ENCODE measurements around the gene SERP2. TPM values are rescaled to one million over a fixed set of nuclear protein-coding genes. Genes with fewer than 3 reads are reported as not detected.

Gene SERP2
- total and polyA plus RNA-seq, 9 of the 15 experiments (the other 6 are each of a cell fraction or from before 2014, with no cell fraction given), result 0.13 TPM; not detected in 8

DNA sequence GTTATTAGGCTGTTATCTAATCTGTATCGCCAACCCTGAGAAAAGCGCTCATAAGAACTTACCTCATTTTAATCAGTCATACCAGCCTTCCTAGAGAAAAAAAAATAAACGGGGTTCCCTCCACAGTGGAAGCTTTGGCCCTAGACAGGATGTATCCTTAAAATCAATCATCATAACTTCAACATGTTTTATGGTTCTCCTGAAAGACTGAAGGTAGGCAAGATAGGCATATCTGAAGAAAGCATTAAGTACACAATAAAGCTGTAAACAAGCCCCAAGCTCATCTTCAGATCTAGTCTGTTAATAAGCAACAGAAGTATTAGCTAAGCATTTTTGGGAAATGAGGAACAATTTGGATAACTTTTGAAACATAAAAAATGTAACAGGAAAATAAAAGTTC, 18.7 kb upstream of the SERP2 start (continued):
- TF ChIP-seq NCOR1 (IDR thresholded peaks at IDR 0.05) (peak; percentile 34; the same call in 1 of the 2 replicates), HES1 (IDR thresholded peaks at IDR 0.05; ENCODE audit: low read depth) (no peak), HINFP (tag; conservative IDR thresholded peaks at IDR 0.05; ENCODE audit: low read depth) (no peak), MTF1 (CRISPR knock-in tag; IDR thresholded peaks at IDR 0.05; ENCODE audit: borderline replicate concordance) (no peak), ZNF408 (CRISPR knock-in tag; IDR thresholded peaks at IDR 0.05; ENCODE audit: low read depth) (no peak), GTF2F1 (IDR thresholded peaks at IDR 0.05; ENCODE audit: low read depth, low read length) (no peak)

DNA sequence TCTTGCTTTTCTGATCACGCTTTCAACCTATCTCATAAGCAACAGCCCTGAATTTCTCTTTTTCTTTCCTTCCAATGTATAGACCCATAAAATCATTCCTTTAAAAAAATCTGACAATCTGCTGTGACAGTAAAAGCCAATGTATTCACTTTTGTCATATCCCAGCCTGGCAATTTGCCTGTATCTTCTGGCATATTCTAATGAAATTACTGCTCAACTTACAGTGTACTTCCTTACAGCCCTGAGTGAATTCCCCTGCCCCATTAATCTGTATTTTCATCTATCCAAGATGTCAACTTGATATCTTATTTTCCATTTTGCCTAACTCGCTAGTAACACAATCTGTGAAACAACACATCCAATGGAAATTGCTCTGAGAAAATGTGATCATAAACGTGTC, 18.0 kb upstream of the SERP2 start:
- Histone ChIP-seq H3K9ac (ENCODE audit: insufficient read depth in 1 of 2, low read depth in 2 of 2, low read length in 2 of 2) (no peak overlapping the region), H3K36me3 (ENCODE audit: control insufficient read depth, insufficient read depth, low read length) (no peaks in the 10 kb centered on the region), H4K20me1 (replicated peaks; ENCODE audit: control insufficient read depth, insufficient read depth, low read length) (no peaks in the 10 kb centered on the region), H3K9me3 (replicated peaks; ENCODE audit: control insufficient read depth, insufficient read depth, low read depth, low read length) (no peaks in the 10 kb centered on the region), H3K4me2 (ENCODE audit: insufficient read depth, low read length) (no peak overlapping the region), H3K27me3 (ENCODE audit: control insufficient read depth in 2 of 2, insufficient read depth in 2 of 2, low read length in 2 of 2) (no peaks in the 10 kb centered on the region), H3K9me1 (ENCODE audit: control insufficient read depth, insufficient read depth, low read length) (no peaks in the 10 kb centered on the region), H3K27ac (ENCODE audit: extremely low read depth, low read depth, low read length) (no peak overlapping the region), H3K4me3 (no peak overlapping the region), H3K79me2 (ENCODE audit: control insufficient read depth, insufficient read depth, low read length) (no peaks in the 10 kb centered on the region), H2AFZ (ENCODE audit: low read depth, low read length) (no peak overlapping the region), H3K4me1 (replicated peaks in 1 of 2; ENCODE audit: control insufficient read depth in 2 of 2, insufficient read depth in 2 of 2, low read length in 2 of 2) (peaks cover 3 to 4% of the 10 kb centered on the region in 2 experiments; a peak in 3 of 5 replicates)
- no TSS peak for BruUV-seq (replicated peaks)
- in situ Hi-C loops (cut with MboI) (no loop called here), intact Hi-C loops (cut with micrococcal nuclease) (no loop called here)
- FAIRE-seq (no peak), DNase-seq (ENCODE audit: extremely low read depth in 1 of 4, low spot score in 3 of 4) (no peak), ATAC-seq (no peak)
- 33% methylated on average over 2 of the region's 3 CpGs for WGBS (ENCODE audit: insufficient coverage, low coverage, missing lambda C conversion rate)
- CTCF ChIA-PET (ENCODE audit: low intra/inter-chr PET ratio), result no interaction called here
- POLR2A ChIA-PET, result no interaction called here
- TF ChIP-seq TRIM28 (IDR thresholded peaks at IDR 0.05), result no peak
- no peak for TF ChIP-seq CEBPG (CRISPR knock-in tag; IDR thresholded peaks at IDR 0.05)
- TF ChIP-seq CEBPG (tag; conservative IDR thresholded peaks at IDR 0.05 in 1 of 2, IDR thresholded peaks at IDR 0.05 in 1 of 2), result no peak
- no peak for TF ChIP-seq XRCC3 (IDR thresholded peaks at IDR 0.05)
- TF ChIP-seq ETV5 (CRISPR knock-in tag; IDR thresholded peaks at IDR 0.05; ENCODE audit: low read depth), result no peak
- TF ChIP-seq SIN3A (IDR thresholded peaks at IDR 0.05; ENCODE audit: borderline replicate concordance in 2 of 2, control insufficient read depth in 1 of 2, low read depth in 2 of 2, low read length in 2 of 2), result no peak
- TF ChIP-seq ESRRB (CRISPR knock-in tag; IDR thresholded peaks at IDR 0.05; ENCODE audit: borderline replicate concordance), result no peak
- TF ChIP-seq BHLHE40 (IDR thresholded peaks at IDR 0.05; ENCODE audit: low read length), result no peak
- no peak for TF ChIP-seq ZNF41 (CRISPR knock-in tag; conservative IDR thresholded peaks at IDR 0.05)
- TF ChIP-seq MAFK (IDR thresholded peaks at IDR 0.05; ENCODE audit: low read length), result no peak
- TF ChIP-seq MBD2 (IDR thresholded peaks at IDR 0.05; ENCODE audit: borderline replicate concordance, low read depth), result no peak
- TF ChIP-seq CREBBP (IDR thresholded peaks at IDR 0.05; ENCODE audit: low read depth, low read length), result no peak
- TF ChIP-seq PPARD (CRISPR knock-in tag; IDR thresholded peaks at IDR 0.05), result no peak
- no peak for TF ChIP-seq DMBX1 (CRISPR knock-in tag; IDR thresholded peaks at IDR 0.05; ENCODE audit: borderline replicate concordance)
- no peak for TF ChIP-seq E2F4 (CRISPR knock-in tag; IDR thresholded peaks at IDR 0.05; ENCODE audit: low read depth)

Data from K562 (cell line).